GM10266 (cell line): ENCODE measurements around the gene TMEM252.

Experiments used
- DNase-seq: peaks from one replicate; pipeline ENCODE4 v3.0.0; 2012; ENCODE audit errors: extremely low spot score
- TF ChIP-seq, protein P1 (sequence below): IDR thresholded peaks from 2 replicates; pipeline ENCODE4 v1.5.1; 2012; ENCODE audit warnings: mild to moderate bottlenecking, low read depth; ENCODE audit not compliant: control insufficient read depth, insufficient read depth; ENCODE audit errors: missing control alignments

TMEM252 gene

DNA sequence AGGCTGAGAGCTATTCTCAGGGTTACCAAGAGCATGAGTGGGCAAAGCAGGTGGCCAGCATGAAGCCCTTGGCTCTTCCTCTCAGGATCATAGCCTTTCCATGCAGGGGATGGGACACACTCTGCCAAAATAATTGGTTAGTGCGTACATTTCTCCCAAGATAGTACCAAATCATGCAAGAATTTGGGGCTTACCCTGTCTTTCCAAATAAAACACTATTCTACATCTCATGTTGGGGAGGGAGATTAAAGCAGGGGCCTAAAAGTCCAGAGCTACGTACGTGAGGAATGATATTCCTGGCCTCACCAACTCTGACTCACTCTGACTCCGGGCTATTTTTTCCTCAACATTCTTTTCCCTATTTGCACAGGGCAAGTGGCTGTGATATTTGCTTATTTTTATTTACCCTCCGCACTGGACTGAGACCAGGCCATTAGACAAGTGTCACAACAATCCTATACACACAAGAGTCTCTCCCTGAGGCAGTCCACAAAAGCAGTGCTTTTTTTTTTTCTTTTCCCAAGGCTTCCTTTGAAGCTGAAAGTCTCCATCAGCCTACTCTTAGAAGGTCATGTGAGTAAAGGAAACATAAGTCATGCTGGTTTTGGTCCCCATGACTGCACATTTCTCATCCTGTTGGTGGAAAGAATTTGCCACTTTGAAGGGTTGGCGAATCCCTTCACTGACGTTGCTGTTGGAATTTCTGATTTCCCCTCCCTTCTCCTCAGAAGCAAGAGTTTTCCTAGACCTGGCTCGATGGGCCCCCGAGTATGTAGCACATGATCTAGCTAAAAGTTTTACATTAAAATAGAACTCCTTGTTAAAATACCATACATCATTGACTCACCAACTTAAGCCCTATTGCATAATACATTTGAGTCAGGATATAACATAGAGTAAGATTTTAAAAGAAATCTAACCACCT lies 40.0 kb downstream of the TMEM252 start:
- TF ChIP-seq, protein P1, sequence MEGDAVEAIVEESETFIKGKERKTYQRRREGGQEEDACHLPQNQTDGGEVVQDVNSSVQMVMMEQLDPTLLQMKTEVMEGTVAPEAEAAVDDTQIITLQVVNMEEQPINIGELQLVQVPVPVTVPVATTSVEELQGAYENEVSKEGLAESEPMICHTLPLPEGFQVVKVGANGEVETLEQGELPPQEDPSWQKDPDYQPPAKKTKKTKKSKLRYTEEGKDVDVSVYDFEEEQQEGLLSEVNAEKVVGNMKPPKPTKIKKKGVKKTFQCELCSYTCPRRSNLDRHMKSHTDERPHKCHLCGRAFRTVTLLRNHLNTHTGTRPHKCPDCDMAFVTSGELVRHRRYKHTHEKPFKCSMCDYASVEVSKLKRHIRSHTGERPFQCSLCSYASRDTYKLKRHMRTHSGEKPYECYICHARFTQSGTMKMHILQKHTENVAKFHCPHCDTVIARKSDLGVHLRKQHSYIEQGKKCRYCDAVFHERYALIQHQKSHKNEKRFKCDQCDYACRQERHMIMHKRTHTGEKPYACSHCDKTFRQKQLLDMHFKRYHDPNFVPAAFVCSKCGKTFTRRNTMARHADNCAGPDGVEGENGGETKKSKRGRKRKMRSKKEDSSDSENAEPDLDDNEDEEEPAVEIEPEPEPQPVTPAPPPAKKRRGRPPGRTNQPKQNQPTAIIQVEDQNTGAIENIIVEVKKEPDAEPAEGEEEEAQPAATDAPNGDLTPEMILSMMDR: no peak
- no peak for DNase-seq

DNA sequence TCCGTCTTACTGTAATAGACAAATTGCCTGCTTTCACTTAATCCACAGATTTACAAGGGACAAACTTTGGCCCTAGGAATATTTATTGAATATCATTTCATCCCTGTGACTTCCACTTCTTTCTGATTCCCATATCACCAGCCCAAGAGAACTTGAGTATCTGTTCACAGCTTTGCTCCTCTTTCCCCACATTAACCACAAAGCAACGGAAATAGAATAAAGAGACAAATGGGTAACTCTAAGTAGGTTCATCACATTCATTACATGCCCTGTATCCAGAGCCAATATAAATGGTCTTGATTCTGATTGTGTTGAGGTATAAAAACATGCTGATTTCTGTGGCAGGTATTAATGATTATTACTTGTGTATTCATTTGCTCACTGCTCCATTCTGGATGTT lies 41.9 kb downstream of the TMEM252 start:
- TF ChIP-seq, protein P1: no peak
- no peak for DNase-seq

DNA sequence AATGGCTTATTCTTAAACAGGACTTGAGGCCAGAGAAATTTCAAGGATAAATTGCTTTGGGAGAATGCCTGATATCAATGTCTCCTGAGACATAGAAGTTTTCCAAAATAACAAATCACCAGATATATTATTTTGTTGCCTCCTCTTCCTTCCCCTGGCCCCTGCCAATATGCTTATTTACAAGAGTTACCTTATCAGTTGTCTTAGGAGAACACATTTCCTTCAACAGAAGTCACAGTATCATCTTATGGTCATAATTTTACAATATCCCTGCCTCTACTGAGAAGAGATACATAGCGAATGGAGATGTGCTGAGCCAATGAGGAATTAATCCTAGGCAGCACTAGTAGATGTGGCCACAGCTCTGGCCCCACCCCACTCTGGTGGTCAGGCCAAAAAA lies 43.1 kb downstream of the TMEM252 start:
- no peak for DNase-seq
- TF ChIP-seq, protein P1: no peak

DNA sequence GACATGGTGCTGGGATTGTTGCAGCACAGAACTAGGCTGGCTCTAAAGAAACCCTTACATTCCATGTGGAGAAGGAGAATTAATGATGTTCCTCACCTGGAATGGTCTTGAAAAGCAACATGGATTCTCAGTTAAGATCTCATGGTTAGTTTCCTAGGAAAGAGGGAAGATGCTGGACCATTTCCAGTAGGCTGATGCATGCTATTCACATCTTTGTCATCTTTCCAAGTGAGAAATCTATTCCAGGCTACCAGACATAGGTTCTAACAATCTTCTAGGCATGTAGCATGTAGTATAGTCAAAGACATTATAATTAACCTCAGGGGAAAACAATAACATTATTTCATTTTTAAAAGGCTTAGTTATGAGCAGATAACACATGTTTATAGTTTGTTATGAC lies 44.3 kb downstream of the TMEM252 start:
- no peak for DNase-seq
- TF ChIP-seq, protein P1: no peak

DNA sequence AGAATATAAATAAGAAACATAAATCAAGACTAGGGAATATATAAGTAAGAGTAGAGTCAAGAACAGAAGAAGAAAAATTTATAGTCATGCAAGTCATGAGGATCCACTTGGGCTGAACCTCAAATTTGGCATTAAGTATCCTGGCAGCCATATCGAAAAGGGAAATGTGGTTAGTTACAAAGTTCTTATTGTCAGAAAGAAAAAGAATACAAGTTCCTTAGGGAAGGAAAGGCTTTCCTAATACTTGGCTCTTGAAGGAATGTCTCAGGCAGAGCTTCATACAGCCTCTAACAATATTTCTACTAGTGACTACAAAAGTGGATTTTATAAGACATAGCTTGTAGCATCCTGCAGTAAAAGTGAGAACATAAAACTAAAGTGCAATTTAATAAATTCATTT lies 45.4 kb downstream of the TMEM252 start:
- TF ChIP-seq, protein P1: no peak
- DNase-seq: no peak

DNA sequence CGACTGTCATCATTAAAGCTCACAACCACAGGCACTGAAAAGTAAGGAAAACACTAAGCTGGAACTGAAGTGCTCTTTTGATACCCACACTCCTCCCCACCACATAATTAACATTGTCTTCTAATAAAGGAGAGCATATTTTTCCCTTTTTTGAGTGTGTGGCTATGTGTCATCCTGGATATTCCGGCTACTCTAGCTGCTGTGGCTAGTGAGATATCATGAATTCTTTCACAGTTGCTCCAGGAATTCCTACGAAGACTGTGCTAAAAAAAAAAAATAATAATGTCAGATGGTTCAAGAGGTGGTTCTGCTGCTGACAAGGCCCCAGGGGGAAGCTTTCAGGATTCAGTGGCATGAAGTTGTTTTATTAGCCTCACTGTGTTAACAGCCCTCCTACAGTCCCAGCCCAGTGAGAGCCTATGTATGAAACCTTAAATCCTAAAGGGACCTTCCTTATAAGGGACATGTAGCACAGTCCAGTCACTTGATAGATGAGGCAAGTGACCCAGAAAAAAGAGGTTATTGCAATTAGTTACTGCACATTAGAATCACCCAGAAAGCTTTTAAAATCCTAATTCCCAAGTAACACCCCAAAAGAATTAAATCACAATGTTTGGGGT lies 46.6 kb downstream of the TMEM252 start:
- DNase-seq: no peak
- TF ChIP-seq, protein P1: no peak

DNA sequence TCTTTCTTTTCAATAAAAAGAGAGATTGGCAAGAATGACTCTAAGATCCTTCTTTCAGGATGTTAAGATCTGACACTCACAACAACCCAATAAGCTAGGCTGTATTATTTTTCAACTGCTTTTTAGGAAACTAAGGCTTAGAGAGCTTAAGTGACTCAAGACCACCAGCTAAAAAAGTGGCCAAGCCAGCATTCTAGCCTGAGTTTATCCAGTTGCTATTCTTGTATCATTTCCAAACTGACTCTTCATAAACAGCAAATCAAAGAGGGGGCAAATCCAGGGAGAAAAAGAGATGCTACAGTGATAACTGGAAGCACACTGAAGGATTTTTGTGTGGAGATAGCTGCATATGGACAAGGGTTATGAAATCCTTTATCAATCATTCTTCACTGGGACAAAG lies 47.1 kb downstream of the TMEM252 start:
- TF ChIP-seq, protein P1: no peak
- DNase-seq: no peak
